ENCODE data around the gene ADIRF.
A peak's percentile ranks its signal among the peaks of the same experiment; 100 is the strongest.
"Not testable (repeated sequence)": the region's sequence is repeated elsewhere in the genome, so short reads cannot be mapped to it uniquely, and the experiment has no call there.

The ADIRF gene

DNA sequence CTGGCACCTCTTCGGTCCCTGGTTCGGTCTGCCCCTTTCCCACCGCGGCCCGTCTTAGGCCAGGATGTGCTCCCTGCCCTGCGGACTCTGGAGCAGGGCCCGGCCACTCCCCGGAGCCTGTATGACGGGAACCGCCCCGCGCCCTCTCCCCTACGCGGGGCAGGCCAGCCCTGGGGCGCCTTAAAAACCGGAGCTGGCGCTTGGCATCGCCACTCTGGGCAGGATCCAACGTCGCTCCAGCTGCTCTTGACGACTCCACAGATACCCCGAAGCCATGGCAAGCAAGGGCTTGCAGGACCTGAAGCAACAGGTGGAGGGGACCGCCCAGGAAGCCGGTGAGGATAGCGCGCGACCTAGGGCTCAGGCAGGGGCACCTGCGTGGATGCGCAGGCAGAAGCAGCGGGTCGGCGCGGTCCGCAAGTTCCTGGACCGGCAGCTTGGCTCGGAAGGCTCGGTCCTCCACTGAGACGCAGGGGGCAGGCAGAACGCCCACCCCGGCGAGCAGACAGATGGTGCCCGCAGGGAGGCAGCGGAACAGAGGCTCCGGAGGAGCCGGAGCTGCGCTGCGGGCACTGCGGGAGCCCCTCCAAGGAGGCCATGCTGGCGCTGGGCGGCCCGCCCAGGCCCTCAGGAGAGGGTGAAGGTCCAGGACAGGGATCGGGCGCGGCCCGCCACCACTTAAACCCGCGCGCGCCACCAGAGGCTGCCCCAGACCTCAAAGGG lies at the start of gene ADIRF:
Gene ADIRF, plus strand, starts transcription at position 212 of the 723 bp plus-strand sequence. Its CDS starts 63 bp downstream, at position 275.
- in situ Hi-C loops (cut with HindIII; ENCODE audit: low pct_ligation_motif_present, low pct_unique_long_range_greater_than_20kb, low sequenced_read_pairs) = no loop called here
- no peak for DNase-seq

DNA sequence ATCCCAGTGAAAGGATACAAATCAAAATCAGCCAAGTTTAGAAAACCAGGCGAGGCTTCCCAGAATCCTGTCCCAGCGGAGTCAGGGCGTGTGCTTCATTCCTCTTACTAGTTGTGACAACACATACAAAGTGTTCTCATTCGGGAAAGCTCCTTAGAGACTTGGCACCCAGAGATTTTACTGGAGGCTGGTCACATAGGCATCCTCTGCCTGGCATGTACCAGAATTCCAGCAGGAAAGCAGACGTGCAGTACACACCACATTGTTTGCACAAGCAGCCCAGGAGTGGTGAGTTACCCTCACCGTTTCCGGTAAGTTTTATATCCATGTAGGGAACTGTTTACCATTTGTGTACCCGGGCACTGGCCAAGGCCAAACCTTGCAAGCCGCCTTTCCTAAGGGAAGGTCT lies 45.7 kb upstream of the ADIRF start:
- in situ Hi-C loops (cut with HindIII; ENCODE audit: low pct_ligation_motif_present, low pct_unique_long_range_greater_than_20kb, low sequenced_read_pairs) = no loop called here
- DNase-seq = no peak

DNA sequence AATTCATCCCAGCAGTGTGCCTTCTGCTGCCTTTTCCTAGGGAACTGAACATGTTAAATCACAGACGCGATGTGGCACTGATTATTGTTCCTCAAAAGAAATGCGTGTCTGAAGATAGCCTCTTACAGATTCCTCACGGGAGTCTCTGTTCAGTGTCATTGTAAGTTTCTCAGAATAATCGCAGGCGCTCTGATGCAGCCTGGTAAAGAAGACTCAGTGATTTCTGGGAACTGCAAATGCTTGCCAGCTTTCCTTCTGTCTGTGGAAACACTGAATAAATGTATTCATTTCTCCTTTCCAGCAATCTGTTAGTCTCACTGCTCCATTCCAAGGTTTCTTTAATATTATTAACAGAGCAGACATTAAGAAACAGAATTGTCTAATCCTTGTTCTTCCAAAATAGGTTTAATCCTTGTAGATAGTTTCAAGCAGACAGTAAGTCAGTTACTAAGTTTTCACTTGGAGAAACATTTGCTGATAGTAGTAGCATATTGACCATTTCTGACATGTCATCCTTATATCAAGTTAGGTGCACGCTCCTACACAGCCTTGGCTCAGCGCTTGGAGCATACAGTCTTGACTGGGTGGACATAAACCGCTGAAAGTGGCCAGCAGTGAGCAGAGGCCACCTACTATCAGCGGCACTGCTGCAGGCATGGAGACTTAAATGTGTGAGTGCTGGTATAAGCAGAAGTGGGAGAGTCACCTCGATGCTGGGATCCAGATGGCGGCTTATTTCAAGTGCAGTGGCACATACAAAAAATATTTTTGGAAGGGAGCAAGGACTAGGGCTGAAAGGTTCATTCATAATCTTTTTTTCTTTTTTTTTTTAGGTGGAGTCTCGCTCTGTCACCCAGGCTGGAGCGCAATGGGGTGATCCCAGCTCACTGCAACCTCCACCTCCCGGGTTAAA lies 38.6 kb upstream of the ADIRF start:
- in situ Hi-C loops (cut with HindIII; ENCODE audit: low pct_ligation_motif_present, low pct_unique_long_range_greater_than_20kb, low sequenced_read_pairs) = no loop called here
- DNase-seq = no peak

DNA sequence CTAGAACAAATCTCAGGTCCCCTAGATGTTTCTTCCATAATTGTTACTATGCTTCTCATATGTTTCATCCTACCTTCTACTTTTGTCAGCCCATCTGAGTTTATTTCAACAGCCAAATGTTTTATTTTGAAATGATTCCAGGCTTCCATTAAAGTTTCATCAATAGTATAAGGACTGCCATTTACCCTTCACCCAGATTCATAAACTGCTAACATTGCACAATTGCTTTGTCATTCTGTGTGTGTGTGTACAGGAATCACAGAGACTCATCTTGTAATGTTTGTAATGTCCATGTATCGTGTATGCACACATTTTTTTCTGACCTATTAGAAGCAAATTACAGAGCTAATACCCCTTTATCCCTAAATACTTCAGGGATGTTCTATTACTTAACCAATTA lies 36.4 kb upstream of the ADIRF start:
- DNase-seq = no peak
- in situ Hi-C loops (cut with HindIII; ENCODE audit: low pct_ligation_motif_present, low pct_unique_long_range_greater_than_20kb, low sequenced_read_pairs) = no loop called here

DNA sequence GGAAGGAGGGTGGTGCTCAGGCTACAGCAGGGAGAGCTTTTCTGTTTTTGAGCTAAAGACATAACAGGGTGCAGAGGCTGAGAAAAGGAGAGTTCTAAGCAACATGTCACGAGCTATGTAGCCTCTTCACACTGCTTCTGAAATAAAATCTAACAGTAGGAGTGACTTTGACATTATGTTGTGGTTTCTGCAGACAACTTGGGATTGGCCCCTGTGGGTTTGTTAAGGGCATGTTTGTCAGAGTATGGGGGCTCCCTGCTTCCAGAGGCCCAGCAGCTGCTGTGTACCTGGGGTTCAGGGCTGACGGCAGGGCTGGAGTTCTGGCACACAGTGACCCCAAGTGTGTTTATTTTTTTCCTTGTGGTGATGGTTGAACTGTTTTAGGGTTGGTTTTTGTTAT lies 35.6 kb upstream of the ADIRF start:
- in situ Hi-C loops (cut with HindIII; ENCODE audit: low pct_ligation_motif_present, low pct_unique_long_range_greater_than_20kb, low sequenced_read_pairs) = no loop called here
- DNase-seq = no peak

DNA sequence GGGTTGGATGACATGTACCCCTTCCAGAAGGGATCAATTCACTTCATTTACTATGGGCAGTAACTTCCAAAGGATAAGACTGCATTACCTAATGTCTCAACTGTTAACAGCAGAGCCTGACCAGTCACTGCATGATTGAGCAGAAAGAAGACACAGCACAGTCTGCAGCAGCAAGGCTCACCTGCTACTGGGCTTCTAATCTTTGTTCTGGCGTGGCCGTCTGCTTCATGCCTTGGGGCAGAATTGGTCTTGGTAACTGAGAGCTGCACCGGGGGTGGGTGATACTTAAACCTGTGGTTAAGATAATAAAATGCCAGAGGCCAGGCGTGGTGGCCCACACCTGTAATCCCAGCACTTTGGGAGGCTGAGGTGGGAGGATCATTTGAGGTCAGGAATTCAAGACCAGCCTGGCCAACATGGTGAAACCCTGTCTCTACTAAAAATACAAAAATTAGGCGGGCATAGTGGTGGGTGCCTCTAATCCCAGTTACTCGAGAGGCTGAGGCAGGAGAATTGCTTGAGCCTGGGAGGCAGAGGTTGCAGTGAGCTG lies 34.0 kb upstream of the ADIRF start:
- DNase-seq; in situ Hi-C loops (cut with HindIII; ENCODE audit: low pct_ligation_motif_present, low pct_unique_long_range_greater_than_20kb, low sequenced_read_pairs): not testable (repeated sequence)

DNA sequence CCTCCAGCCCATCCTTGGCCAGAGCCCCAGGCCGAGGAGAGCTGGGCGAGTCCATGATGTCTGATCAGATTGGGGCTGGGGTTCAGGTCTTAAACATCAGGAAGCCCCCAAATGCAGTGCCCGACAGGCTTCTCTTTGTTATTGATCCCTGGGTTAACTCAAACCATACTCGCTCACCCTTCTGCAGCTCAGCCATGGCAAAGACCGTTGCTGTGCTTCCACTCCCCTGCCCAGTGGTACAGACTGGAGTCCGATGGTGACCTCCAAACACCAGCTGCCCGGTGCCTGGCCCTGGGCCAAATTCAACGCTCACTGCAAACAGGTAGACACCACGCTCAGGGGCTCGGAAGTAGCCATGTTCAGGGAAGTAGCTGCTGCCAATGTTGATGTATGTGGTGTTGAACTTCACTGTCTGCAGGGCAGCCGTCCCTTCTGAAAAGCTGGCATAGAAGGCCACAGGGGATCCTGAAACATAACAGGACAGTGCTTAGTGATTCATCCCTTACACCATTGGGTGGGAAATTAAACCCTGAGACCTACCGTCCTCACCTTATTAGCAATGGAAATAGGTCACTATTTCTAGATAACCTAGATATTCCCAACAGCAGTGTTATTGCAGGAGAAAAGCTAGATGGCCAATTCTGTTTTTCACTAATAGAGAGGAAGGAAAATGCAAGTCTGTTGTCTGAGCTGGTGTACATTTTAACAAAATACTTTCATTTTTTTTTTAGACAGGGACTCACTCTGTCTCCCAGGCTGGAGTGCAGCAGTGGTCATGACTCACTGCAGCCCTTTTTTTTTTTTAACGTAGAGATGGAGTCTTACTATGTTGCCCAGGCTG lies 31.4 kb upstream of the ADIRF start:
- peak; percentile 35 for DNase-seq
- in situ Hi-C loops (cut with HindIII; ENCODE audit: low pct_ligation_motif_present, low pct_unique_long_range_greater_than_20kb, low sequenced_read_pairs) = no loop called here

DNA sequence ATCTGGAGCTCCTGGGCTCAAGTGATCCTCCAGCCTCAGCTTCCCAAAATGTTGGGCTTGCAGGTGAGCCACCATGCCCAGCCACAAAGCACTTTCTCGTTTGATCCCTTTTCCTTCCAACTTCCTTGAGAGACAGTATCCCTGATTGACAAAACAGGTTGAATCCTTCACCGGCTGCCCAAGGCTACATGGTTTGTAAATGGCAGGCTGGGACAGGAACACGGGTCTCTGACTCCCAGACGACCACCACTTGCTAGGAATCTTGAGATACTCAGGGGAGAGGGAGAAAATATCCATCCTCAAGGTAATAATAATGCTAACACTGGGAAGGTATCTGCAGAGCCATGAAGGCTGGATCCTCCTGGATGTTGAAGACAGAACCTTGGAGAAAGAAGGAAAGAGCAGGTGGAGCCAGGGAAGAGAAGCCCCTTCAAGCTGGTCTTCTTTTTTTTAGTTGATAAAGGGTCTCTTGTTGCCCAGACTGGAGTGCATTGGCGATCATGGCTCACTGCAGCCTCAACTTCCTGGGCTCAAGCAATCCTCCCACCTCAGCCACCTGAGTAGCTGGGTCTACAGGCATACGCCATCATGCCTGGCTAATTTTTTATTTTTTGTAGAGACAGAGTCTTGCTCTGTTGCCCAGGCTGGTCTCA lies 30.7 kb upstream of the ADIRF start:
- in situ Hi-C loops (cut with HindIII; ENCODE audit: low pct_ligation_motif_present, low pct_unique_long_range_greater_than_20kb, low sequenced_read_pairs) = no loop called here
- no peak for DNase-seq

DNA sequence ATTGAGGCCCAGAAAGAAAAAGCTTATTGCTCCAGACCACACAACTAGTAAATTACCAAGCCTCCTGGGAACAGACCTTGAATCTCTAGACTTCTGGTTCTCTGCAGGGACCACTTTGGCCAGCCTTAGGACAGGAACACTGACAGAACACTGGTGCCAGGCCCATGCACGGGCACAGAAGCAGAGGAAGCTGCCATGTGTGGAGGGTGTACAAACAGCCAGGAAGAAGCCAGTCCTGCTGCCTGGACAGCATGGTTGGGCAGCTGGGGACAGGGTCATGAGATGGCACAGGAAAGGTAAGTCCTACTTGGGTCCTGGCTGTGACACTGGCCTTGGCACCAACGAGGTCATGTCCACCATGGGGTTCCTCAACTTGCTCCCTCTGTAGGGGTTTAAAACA lies 30.0 kb upstream of the ADIRF start:
- in situ Hi-C loops (cut with HindIII; ENCODE audit: low pct_ligation_motif_present, low pct_unique_long_range_greater_than_20kb, low sequenced_read_pairs) = no loop called here
- no peak for DNase-seq

DNA sequence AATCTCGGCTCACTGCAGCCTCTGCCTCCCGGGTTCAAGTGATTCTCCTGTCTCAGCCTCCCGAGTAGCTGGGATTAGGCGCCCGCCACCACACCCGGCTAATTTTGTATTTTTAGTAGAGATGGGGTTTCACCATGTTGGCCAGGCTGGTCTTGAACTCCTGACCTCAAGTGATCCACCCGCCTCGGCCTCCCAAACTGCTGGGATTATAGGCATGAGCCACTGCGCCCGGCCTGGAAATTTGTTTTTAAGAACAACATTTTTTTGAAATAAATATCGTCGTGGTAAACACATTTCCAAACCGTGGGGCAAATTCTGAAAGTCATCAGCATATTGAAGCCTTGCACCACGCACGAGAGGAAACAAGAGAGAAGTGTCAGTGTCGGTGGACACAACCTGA lies 28.2 kb upstream of the ADIRF start:
- DNase-seq; in situ Hi-C loops (cut with HindIII; ENCODE audit: low pct_ligation_motif_present, low pct_unique_long_range_greater_than_20kb, low sequenced_read_pairs): not testable (repeated sequence)

DNA sequence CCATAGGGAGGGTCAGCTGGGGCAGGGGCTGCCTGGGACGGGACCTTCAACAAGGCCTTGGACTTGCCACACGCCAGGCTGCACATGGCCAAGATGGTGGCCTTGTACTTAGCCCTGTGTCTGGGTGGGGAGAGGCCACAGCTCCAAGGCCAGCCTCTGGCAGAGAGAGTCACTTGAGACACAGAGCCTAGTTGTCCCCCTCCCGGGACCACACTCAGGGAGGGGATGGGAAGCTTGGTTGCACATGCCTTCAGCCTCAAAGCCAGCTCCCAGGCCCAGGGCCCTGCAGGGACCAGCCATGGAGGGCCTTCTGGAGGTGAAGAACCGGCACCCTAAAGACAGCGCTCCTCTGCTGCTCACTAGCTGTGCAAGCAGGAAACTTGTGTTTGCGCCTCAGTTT lies 27.6 kb upstream of the ADIRF start:
- in situ Hi-C loops (cut with HindIII; ENCODE audit: low pct_ligation_motif_present, low pct_unique_long_range_greater_than_20kb, low sequenced_read_pairs) = no loop called here
- DNase-seq = no peak

DNA sequence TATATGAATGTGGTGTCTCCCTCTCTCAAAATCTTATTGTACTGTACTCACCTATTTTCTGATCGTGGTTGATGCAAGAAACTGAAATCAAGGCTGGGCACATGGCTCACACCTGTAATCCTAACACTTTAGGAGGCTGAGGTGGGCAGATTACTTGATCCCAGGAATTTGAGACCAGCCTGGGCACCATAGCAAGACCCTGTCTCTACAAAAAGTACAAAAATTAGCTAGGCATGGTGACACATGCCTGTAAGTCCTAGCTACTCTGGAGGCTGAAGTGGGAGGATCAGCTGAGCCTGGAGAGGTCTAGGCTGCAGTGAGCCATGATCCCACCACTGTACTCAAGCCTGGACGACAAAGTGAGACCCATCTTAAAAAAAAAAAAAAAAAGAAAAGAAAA lies 26.9 kb upstream of the ADIRF start:
- no peak for DNase-seq
- in situ Hi-C loops (cut with HindIII; ENCODE audit: low pct_ligation_motif_present, low pct_unique_long_range_greater_than_20kb, low sequenced_read_pairs) = no loop called here

DNA sequence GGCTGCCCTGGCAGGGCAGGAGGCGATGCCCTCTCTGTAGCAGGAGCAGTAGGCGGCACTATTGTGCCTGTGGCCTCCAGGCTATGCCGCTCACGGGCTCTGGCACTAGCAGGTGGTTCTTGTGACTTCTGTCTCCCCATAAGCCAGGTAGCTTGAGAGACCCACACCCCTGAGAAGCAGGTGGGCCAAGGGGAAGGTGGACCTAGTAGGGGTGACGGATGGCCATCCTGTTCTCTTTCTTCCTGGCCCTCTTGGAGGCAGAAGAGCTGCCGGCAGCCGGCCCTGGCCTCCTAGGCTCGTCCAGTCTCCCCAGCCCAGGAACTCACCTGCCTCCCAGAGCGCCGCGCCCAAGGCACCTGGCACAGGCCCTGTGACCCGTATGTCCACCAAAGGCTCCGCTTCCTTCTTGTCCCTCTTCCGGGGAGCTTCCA lies 26.3 kb upstream of the ADIRF start:
- in situ Hi-C loops (cut with HindIII; ENCODE audit: low pct_ligation_motif_present, low pct_unique_long_range_greater_than_20kb, low sequenced_read_pairs) = no loop called here

DNA sequence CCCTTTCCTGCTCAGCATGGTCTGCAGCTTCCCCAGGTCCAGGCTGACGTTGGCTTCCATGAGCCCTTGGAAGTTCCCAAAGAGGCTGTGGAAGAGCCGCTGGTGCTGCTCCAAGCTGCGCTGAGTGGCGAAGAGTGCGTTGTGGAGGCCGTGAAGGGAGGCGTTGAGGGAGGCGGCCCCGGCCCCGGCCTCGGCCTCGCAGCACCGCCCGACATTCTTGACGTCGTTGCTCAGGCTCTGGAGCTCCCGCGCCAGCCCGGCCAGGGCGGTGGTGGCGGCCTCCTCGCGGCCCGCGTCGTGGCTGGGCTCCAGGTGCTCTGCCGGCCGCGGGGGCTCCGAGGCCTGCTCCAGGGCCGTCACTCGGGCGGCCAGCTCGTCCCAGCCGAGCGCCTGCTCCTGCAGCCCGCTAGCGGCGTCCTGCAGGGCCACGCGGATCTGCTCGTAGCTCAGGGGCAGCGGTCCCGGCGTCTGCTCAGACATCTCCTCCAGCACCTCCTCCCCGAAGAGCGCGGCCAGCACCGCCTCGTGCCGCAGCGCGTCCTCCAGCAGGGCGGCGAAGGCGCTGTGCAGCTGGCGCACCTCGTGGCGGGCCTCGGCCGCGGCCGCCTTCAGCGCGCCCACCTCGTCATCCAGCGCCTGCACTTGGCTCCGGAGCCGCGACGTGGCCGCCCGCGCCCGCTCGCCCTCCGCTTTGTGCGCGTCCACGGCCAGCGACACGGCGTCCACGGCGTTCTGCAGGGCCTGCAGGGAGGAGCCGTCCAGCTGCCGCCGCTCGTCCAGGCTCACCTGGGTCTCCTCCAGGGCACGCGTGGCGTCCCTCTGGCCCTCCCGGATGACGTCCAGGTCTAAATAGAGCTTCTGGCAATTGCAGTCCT lies 25.6 kb upstream of the ADIRF start:
- no peak for DNase-seq
- in situ Hi-C loops (cut with HindIII; ENCODE audit: low pct_ligation_motif_present, low pct_unique_long_range_greater_than_20kb, low sequenced_read_pairs) = no loop called here

More for the DNA sequence above, 26.3 kb upstream of the ADIRF start:
- DNase-seq = no peak

DNA sequence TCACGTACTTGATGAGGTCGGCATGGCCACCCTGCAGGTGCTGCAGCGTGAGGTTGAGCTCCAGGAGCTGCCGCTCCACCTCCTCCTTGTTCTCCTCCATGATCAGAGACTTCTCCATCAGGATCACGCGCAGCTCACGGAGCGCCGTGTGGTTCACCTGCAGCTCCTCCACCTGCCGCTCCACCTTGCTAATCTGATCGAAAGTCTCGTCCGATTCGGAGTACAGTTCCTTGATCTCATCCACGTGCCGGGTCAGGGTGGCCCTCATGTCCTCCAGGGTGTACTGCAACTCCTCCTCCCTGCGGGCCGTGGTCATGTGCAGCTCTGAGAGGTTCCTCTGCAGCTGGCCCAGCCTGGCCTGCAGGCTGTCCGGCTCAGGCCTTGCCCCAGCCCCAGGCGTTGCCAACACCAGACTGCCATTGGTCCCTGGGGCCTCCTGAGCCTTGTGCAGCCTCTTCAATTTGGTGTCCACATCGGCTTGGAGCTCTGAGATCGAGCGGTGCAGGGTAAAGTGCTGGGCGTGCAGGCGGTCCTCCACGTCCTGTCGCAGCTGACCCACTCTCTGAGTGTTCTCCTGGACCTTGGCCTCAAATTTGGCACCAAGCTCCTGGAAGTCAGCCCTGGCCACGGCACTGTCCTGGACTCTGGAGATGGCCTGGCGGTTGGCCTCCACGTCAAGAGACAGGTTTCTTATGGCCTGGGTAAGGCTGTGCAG lies 24.8 kb upstream of the ADIRF start:
- in situ Hi-C loops (cut with HindIII; ENCODE audit: low pct_ligation_motif_present, low pct_unique_long_range_greater_than_20kb, low sequenced_read_pairs) = no loop called here
- no peak for DNase-seq

DNA sequence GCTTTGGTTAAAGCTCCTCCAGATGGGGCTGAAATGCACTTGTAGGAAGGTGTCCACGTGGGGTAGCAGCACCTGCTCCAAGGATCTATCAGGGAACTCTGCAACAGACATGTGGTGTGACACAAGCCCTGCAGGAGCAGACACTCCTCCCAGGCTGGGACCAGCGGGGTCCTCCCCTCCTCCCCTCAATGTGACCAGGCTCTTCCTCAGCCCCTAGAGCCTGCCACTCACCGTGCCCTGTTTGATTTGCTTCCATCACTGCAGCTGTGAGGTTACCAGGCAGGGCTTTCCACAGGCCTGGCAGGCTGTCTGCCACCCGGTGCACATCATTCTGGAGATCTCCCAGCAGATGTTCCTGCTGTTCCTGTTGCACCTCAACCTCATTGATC lies 24.3 kb upstream of the ADIRF start:
- in situ Hi-C loops (cut with HindIII; ENCODE audit: low pct_ligation_motif_present, low pct_unique_long_range_greater_than_20kb, low sequenced_read_pairs) = no loop called here
- no peak for DNase-seq

DNA sequence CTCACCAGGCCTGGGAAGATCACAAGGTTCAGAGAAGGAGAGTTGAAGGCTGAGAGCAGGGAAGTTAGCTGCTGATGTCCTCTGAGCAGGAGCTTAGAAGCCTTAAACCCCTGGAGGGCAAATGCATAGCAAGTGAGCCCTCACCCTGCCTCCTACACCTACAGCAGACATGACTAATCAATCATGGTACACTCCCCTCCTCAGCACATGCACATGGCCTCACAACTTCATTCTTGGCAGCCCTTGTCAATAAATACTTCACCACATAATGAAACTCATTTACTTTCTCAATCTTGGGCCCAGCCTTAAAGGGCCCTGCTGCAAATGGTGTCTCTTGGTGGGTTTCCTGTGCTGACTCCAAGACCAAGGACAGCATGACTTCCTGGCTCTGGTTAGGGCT lies 23.8 kb upstream of the ADIRF start:
- no peak for DNase-seq
- in situ Hi-C loops (cut with HindIII; ENCODE audit: low pct_ligation_motif_present, low pct_unique_long_range_greater_than_20kb, low sequenced_read_pairs) = no loop called here

All from ACHN (cell line).